ENCODE results near the gene TK2.

GRCh38 chr16:66517586-66518263, 32.2 kb downstream of the TK2 start:
- TF ChIP-seq, protein P1, sequence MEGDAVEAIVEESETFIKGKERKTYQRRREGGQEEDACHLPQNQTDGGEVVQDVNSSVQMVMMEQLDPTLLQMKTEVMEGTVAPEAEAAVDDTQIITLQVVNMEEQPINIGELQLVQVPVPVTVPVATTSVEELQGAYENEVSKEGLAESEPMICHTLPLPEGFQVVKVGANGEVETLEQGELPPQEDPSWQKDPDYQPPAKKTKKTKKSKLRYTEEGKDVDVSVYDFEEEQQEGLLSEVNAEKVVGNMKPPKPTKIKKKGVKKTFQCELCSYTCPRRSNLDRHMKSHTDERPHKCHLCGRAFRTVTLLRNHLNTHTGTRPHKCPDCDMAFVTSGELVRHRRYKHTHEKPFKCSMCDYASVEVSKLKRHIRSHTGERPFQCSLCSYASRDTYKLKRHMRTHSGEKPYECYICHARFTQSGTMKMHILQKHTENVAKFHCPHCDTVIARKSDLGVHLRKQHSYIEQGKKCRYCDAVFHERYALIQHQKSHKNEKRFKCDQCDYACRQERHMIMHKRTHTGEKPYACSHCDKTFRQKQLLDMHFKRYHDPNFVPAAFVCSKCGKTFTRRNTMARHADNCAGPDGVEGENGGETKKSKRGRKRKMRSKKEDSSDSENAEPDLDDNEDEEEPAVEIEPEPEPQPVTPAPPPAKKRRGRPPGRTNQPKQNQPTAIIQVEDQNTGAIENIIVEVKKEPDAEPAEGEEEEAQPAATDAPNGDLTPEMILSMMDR (IDR thresholded peaks at IDR 0.05; ENCODE audit: insufficient read depth, low read length, poor library complexity, severe bottlenecking), result no peak
- TF ChIP-seq EZH2phosphoT487 (conservative IDR thresholded peaks at IDR 0.05; ENCODE audit: low read length), result no peak
